Uterus (tissue), 4 donors: ENCODE data around the gene DVL1. TPM values are rescaled to one million over a fixed set of nuclear protein-coding genes. Genes with fewer than 3 reads are reported as not detected.
A peak's percentile ranks its signal among the peaks of the same experiment; 100 is the strongest.

ENCODE experiments used
- DNase-seq, 2 donors: peaks; one replicate each; pipeline ENCODE4 v3.0.0-alpha.2; 2019 to 2020
- H3K27ac ChIP-seq, 2 donors: fragments of 200-600 bp; sonication (generic); 1 replicate in 1 of 2; 2 replicates in 1 of 2; pipeline ENCODE4 v1.5.1; 2016 to 2018
- H3K27me3 ChIP-seq, 2 donors: fragments of 200-600 bp; sonication (generic); one replicate each; pipeline ENCODE4 v1.5.1; 2018 to 2019; ENCODE audit warnings: control low read depth in 1 of 2
- H3K36me3 ChIP-seq, 2 donors: fragments of 200-600 bp; sonication (generic); one replicate each; pipeline ENCODE4 v1.5.1; 2019; ENCODE audit warnings: control low read depth in 1 of 2
- H3K4me1 ChIP-seq, 2 donors: fragments of 200-600 bp; sonication (generic); one replicate each; pipeline ENCODE4 v1.5.1; 2018 to 2019; ENCODE audit warnings: control low read depth in 1 of 2
- H3K4me3 ChIP-seq, 2 donors: fragments of 200-600 bp; sonication (generic); 1 replicate in 1 of 2; 2 replicates in 1 of 2; pipeline ENCODE4 v1.5.1; 2018 to 2019; ENCODE audit warnings: mild to moderate bottlenecking in 1 of 2
- H3K9me3 ChIP-seq, 2 donors: fragments of 200-600 bp; sonication (generic); one replicate each; pipeline ENCODE4 v1.5.1; 2019; ENCODE audit warnings: control low read depth in 1 of 2
- POLR2A ChIP-seq, 2 donors: fragments of 450-650 bp; IDR thresholded peaks; one replicate each; pipeline ENCODE4 v1.6.1; 2016; ENCODE audit warnings: antibody characterized with exemption in 2 of 2, mild to moderate bottlenecking in 1 of 2, moderate library complexity in 1 of 2
- intact Hi-C: fragments of 100-400 bp; cut with DNase I; formaldehyde crosslinking; loops from one replicate; pipeline ENCODE4 v1.15.1; 2023; ENCODE audit warnings: low total_unique reads
- total RNA-seq, 4 donors: library from RNA; depleted of rRNA in 3 of 4; stranded (reverse); fragments of >200 nt in 3 of 4; gene quantifications; one replicate each; pipeline versions ENCODE4 v1.1.0 to v1.2.4, GENCODE V29; 2014 to 2023
- TF ChIP-seq, protein P1 (sequence below), 4 experiments: fragments of 200-600 bp in 2 of 4; fragments of 450-650 bp in 2 of 4; sonication (generic) in 2 of 4; IDR thresholded peaks; one replicate each; pipeline ENCODE4 v1.5.1; 2016 to 2019; ENCODE audit warnings: antibody characterized with exemption in 4 of 4, mild to moderate bottlenecking in 2 of 4, moderate library complexity in 1 of 4
- donor health status: DM: yes; HTN: yes; CAD: no.

The DVL1 gene
- total RNA-seq, 4 donors from 2014 or later: 35.6 to 94.5 (median 49.7) TPM

GRCh38 chr1:1293263-1294249 is 55.7 kb downstream of the DVL1 start:
- Histone ChIP-seq H3K9me3 (no peaks in the 10 kb centered on the region), H3K4me3 (no peak overlapping the region), H3K4me1 (peaks cover 0 to 16% of the 10 kb centered on the region in 2 donors), H3K27me3 (no peaks in the 10 kb centered on the region), H3K36me3 (no peaks in the 10 kb centered on the region), H3K27ac (no peak overlapping the region)
- no peak for TF ChIP-seq POLR2A (IDR thresholded peaks at IDR 0.05)
- TF ChIP-seq, protein P1, sequence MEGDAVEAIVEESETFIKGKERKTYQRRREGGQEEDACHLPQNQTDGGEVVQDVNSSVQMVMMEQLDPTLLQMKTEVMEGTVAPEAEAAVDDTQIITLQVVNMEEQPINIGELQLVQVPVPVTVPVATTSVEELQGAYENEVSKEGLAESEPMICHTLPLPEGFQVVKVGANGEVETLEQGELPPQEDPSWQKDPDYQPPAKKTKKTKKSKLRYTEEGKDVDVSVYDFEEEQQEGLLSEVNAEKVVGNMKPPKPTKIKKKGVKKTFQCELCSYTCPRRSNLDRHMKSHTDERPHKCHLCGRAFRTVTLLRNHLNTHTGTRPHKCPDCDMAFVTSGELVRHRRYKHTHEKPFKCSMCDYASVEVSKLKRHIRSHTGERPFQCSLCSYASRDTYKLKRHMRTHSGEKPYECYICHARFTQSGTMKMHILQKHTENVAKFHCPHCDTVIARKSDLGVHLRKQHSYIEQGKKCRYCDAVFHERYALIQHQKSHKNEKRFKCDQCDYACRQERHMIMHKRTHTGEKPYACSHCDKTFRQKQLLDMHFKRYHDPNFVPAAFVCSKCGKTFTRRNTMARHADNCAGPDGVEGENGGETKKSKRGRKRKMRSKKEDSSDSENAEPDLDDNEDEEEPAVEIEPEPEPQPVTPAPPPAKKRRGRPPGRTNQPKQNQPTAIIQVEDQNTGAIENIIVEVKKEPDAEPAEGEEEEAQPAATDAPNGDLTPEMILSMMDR (IDR thresholded peaks at IDR 0.05): no peak
- peak in 1 of 2 donors; percentile 15 for DNase-seq
- intact Hi-C loops: no loop called here

DNA sequence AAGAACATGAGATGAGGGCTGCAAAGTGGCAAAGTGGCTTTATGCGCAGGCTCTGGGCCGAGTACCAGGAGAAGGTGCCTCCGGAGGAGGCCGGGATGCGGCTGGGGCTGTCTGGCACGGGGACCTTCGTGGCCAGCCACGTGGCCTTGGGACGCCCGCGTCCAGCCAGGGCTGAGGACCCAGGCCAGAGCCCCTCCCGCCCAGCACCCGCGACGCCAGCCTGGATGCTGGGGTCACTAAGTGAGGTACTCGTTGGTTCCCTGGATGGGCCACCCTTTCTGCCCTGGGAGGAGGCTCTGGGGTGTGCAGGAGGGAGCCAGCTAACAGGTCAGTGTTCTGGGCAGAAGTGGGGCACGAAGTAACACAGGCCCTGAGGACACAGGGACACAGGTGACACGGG is 56.4 kb downstream of the DVL1 start:
- H3K27ac ChIP-seq: no peak overlapping the region
- H3K9me3 ChIP-seq: no peaks in the 10 kb centered on the region
- H3K4me3 ChIP-seq: no peak overlapping the region
- intact Hi-C loops: no loop called here
- H3K27me3 ChIP-seq: no peaks in the 10 kb centered on the region
- no peak for DNase-seq
- H3K36me3 ChIP-seq: no peaks in the 10 kb centered on the region
- H3K4me1 ChIP-seq: peaks cover 0 to 16% of the 10 kb centered on the region in 2 donors
- TF ChIP-seq, protein P1 (IDR thresholded peaks at IDR 0.05): no peak
- TF ChIP-seq POLR2A (IDR thresholded peaks at IDR 0.05): no peak

- Histone ChIP-seq H3K27ac (no peak overlapping the region), H3K36me3 (no peaks in the 10 kb centered on the region), H3K27me3 (no peaks in the 10 kb centered on the region), H3K9me3 (no peaks in the 10 kb centered on the region), H3K4me1 (peaks cover 0 to 16% of the 10 kb centered on the region in 2 donors), H3K4me3 (no peak overlapping the region)
- DNase-seq: peak in 1 of 2 donors; percentile 17
- intact Hi-C loops: no loop called here
- no peak for TF ChIP-seq POLR2A (IDR thresholded peaks at IDR 0.05)
Measured at GRCh38 chr1:1292442-1292779, 56.8 kb downstream of the DVL1 start.

DNA sequence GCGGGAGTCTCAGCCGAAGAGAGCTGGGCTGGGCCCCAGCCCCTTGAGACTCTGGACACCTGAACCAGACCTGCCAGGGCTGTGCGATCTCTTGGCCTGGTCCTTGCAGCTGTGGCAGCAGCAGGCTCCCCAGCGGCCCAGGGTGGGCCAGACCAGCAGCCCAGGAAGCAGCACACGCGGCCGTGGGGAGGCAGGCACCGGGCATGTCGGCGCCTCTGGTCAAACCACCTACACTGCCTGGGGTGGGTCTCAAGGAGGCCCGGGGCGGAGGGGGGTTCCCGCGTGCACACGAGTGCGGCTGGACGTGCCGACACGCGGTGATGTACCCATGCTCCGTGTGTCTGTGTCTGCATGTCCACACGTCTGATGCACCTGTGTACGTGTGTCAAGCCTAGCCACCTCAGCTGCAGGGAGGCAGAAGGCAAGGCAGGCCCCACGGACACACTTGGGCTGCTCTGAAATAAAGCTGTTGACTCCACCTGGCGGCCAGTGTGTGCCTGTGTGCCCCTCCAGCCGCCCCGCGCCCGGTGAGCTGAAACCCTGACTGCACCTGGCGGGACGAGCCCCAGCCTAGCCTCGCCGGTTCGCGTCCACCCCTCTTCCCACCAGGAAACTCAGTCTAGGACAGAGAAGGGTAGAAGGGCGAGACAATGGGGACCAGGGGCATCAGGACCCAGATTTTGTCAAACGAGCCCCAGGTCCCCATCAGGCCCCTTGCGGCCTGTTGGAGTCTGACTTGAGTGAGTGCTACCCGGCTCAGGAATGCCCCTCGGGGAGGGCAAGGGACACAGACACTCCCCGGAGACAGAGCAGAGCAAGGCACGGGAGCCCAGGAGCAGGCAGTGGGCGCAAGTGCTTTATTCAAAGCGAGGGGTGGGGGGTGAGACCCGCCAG is 57.4 kb downstream of the DVL1 start:
- intact Hi-C loops: no loop called here
- H3K27ac ChIP-seq: no peak overlapping the region
- no peak overlapping the region for H3K4me3 ChIP-seq
- DNase-seq: peak; percentile 68 to 70
- H3K27me3 ChIP-seq: no peaks in the 10 kb centered on the region
- H3K36me3 ChIP-seq: no peaks in the 10 kb centered on the region
- H3K4me1 ChIP-seq: peaks cover 0 to 16% of the 10 kb centered on the region in 2 donors
- no peak for TF ChIP-seq POLR2A (IDR thresholded peaks at IDR 0.05)
- TF ChIP-seq, protein P1 (IDR thresholded peaks at IDR 0.05): peak; percentile 61 to 80 (median 70)
- H3K9me3 ChIP-seq: no peaks in the 10 kb centered on the region

DNA sequence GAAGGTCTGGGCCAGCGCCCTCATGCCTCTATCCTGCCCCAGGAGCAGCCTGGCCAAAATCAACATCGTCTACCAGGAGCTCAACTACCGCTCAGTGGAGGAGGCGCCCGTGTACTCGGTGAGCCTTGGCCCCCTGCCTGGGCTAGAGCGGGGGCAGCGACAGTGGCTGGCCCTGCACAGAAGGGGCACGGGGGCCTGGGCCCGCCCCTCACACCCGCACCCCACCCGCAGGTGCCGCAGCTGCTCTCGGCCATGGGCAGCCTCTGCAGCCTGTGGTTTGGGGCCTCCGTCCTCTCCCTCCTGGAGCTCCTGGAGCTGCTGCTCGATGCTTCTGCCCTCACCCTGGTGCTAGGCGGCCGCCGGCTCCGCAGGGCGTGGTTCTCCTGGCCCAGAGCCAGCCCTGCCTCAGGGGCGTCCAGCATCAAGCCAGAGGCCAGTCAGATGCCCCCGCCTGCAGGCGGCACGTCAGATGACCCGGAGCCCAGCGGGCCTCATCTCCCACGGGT is 58.1 kb downstream of the DVL1 start:
- no peaks in the 10 kb centered on the region for H3K36me3 ChIP-seq
- H3K27me3 ChIP-seq: no peaks in the 10 kb centered on the region
- H3K4me1 ChIP-seq: peaks cover 0 to 16% of the 10 kb centered on the region in 2 donors
- intact Hi-C loops: no loop called here
- H3K9me3 ChIP-seq: no peaks in the 10 kb centered on the region
- no peak overlapping the region for H3K27ac ChIP-seq
- H3K4me3 ChIP-seq: no peak overlapping the region
- peak in 1 of 2 donors; percentile 44 for DNase-seq
- TF ChIP-seq POLR2A (IDR thresholded peaks at IDR 0.05): no peak
- TF ChIP-seq, protein P1 (IDR thresholded peaks at IDR 0.05): no peak
